HG02938 (cell line): ENCODE measurements around the gene JARID2.

Source experiments
- ATAC-seq: cut with Tn5 transposase; IDR thresholded peaks from one replicate; pipeline ENCODE4 v1.9.1; 2021; ENCODE audit warnings: mild to moderate bottlenecking, moderate library complexity; ENCODE audit not compliant: unreplicated experiment

JARID2 gene

GRCh38 chr6:15245361-15246216, at the start of gene JARID2:
Gene JARID2, plus strand, starts transcription at chr6:15246069. Its CDS starts 471 bp downstream, at chr6:15246540.
- ATAC-seq: peak; percentile 50

- no peak for ATAC-seq
Observed at GRCh38 chr6:15200087-15200486, 45.8 kb upstream of the JARID2 start.

- no peak for ATAC-seq
Observed at GRCh38 chr6:15205321-15205720, 40.5 kb upstream of the JARID2 start.

- ATAC-seq: no peak
Observed at GRCh38 chr6:15206887-15207286, 39.0 kb upstream of the JARID2 start.

- ATAC-seq: no peak
Observed at GRCh38 chr6:15207923-15208322, 37.9 kb upstream of the JARID2 start.

- ATAC-seq: no peak
Observed at GRCh38 chr6:15213838-15214400, 31.9 kb upstream of the JARID2 start.

- ATAC-seq: no peak
Observed at GRCh38 chr6:15218401-15218800, 27.5 kb upstream of the JARID2 start.

- no peak for ATAC-seq
Observed at GRCh38 chr6:15220062-15220461, 25.8 kb upstream of the JARID2 start.

GRCh38 chr6:15227827-15228318, 18.0 kb upstream of the JARID2 start:
- ATAC-seq: no peak

GRCh38 chr6:15230827-15231226, 15.0 kb upstream of the JARID2 start:
- no peak for ATAC-seq

- no peak for ATAC-seq
Observed at GRCh38 chr6:15232836-15233510, 12.9 kb upstream of the JARID2 start.

- no peak for ATAC-seq
Observed at GRCh38 chr6:15234068-15234758, 11.7 kb upstream of the JARID2 start.

GRCh38 chr6:15239616-15240364, 6.1 kb upstream of the JARID2 start:
- no peak for ATAC-seq

- ATAC-seq: no peak
Observed at GRCh38 chr6:15242503-15242902, 3.4 kb upstream of the JARID2 start.

GRCh38 chr6:15242937-15243614, 2.8 kb upstream of the JARID2 start:
- ATAC-seq: no peak

GRCh38 chr6:15243910-15244619, 1.8 kb upstream of the JARID2 start:
- ATAC-seq: no peak

GRCh38 chr6:15244620-15245360, 1.1 kb upstream of the JARID2 start:
- ATAC-seq: peak; percentile 26

- no peak for ATAC-seq
Observed at GRCh38 chr6:15246217-15246665, 372 bp downstream of the JARID2 start.
